Ramos (cell line): ENCODE data around the gene FKBP2.

Source experiments
- in situ Hi-C: fragments of 300-500 bp; cut with MboI; formaldehyde crosslinking; loops from one replicate; pipeline ENCODE4 v1.14.3; 2022; ENCODE audit warnings: low sequenced_read_pairs; ENCODE audit not compliant: unreplicated experiment

Gene FKBP2

GRCh38 chr11:64218628-64219353 is 22.1 kb upstream of the FKBP2 start:
- in situ Hi-C loops = no loop called here

- in situ Hi-C loops = no loop called here
These were observed 21.6 kb upstream of the FKBP2 start for GRCh38 chr11:64219354-64219684.

- in situ Hi-C loops = no loop called here
These were observed 21.1 kb upstream of the FKBP2 start for GRCh38 chr11:64219755-64220154.

- in situ Hi-C loops = no loop called here
These were observed 20.6 kb upstream of the FKBP2 start for GRCh38 chr11:64220271-64220670.

- in situ Hi-C loops = no loop called here
These were observed 20.1 kb upstream of the FKBP2 start for GRCh38 chr11:64220798-64221197.

GRCh38 chr11:64222651-64223000 is 18.3 kb upstream of the FKBP2 start:
- in situ Hi-C loops = no loop called here

- in situ Hi-C loops = no loop called here
These were observed 17.8 kb upstream of the FKBP2 start for GRCh38 chr11:64223001-64223651.

- in situ Hi-C loops = no loop called here
These were observed 16.6 kb upstream of the FKBP2 start for GRCh38 chr11:64224151-64224890.

GRCh38 chr11:64224891-64225607 is 15.8 kb upstream of the FKBP2 start:
- in situ Hi-C loops = loop anchor here (25.0 kb wide), 3 partner anchors 912 to 1613 kb away; partner anchors contain the start of genes B3GAT3, EML3, MTA2 and ROM1

GRCh38 chr11:64225608-64226506 is 15.0 kb upstream of the FKBP2 start, which contains the start of the genes NUDT22 and TRPT1:
Gene NUDT22, plus strand, starts transcription at chr11:64226274. Its CDS starts 379 bp downstream, at chr11:64226653.
Gene TRPT1, minus strand, starts transcription at chr11:64226186. Its CDS starts 326 bp downstream, at chr11:64225860.
- in situ Hi-C loops = loop anchor here (25.0 kb wide), 3 partner anchors 911 to 1614 kb away; partner anchors contain the start of genes B3GAT3, EML3, MTA2 and ROM1

- in situ Hi-C loops = loop anchor here (25.0 kb wide), 3 partner anchors 911 to 1614 kb away; partner anchors contain the start of genes B3GAT3, EML3, MTA2 and ROM1
These were observed 14.3 kb upstream of the FKBP2 start for GRCh38 chr11:64226507-64227051.

- in situ Hi-C loops = loop anchor here (25.0 kb wide), 3 partner anchors 910 to 1615 kb away; partner anchors contain the start of genes B3GAT3, EML3, MTA2 and ROM1
These were observed 13.4 kb upstream of the FKBP2 start for GRCh38 chr11:64227405-64227956.

GRCh38 chr11:64229090-64229743 is 11.7 kb upstream of the FKBP2 start:
- in situ Hi-C loops = loop anchor here (25.0 kb wide), 3 partner anchors 908 to 1617 kb away; partner anchors contain the start of genes B3GAT3, EML3, MTA2 and ROM1

- in situ Hi-C loops = loop anchor here (25.0 kb wide), 3 partner anchors 908 to 1617 kb away; partner anchors contain the start of genes B3GAT3, EML3, MTA2 and ROM1
These were observed 11.1 kb upstream of the FKBP2 start for GRCh38 chr11:64229744-64230170.

- in situ Hi-C loops = loop anchor here (25.0 kb wide), 3 partner anchors 907 to 1618 kb away; partner anchors contain the start of genes B3GAT3, EML3, MTA2 and ROM1
These were observed 10.5 kb upstream of the FKBP2 start, which contains the start of gene DNAJC4 for GRCh38 chr11:64230171-64230984. Gene DNAJC4, plus strand, starts transcription at chr11:64230548. Its CDS starts 307 bp downstream, at chr11:64230855.

- in situ Hi-C loops = loop anchor here (25.0 kb wide), 3 partner anchors 906 to 1619 kb away; partner anchors contain the start of genes B3GAT3, EML3, MTA2 and ROM1
These were observed 9.9 kb upstream of the FKBP2 start for GRCh38 chr11:64230985-64231365.
